Lower leg skin (tissue), 4 donors: ENCODE results near the gene P3H2. TPM values are rescaled to one million over a fixed set of nuclear protein-coding genes. Genes with fewer than 3 reads are reported as not detected.

Experiments used
- DNase-seq, 2 donors: peaks; one replicate each; pipeline ENCODE4 v3.0.0-alpha.2; 2019; ENCODE audit warnings: low spot score in 2 of 2
- H3K4me3 ChIP-seq: fragments of 200-600 bp; sonication (generic); 2 replicates; pipeline ENCODE4 v1.5.1; 2017; ENCODE audit warnings: mild to moderate bottlenecking, low read depth; ENCODE audit not compliant: poor library complexity, severe bottlenecking
- CTCF ChIP-seq, 3 donors: fragments of 450-650 bp; IDR thresholded peaks; one replicate each; pipeline ENCODE4 v1.5.1; 2016; ENCODE audit warnings: antibody characterized with exemption in 3 of 3, mild to moderate bottlenecking in 3 of 3, moderate library complexity in 2 of 3
- POLR2A ChIP-seq, 2 donors: fragments of 450-650 bp; IDR thresholded peaks; one replicate each; pipeline ENCODE4 v1.6.1; 2016 to 2017; ENCODE audit warnings: antibody characterized with exemption in 2 of 2, mild to moderate bottlenecking in 1 of 2, moderate library complexity in 1 of 2
- WGBS, 2 donors: methylation state at CpG; one replicate each; pipeline ENCODE4 v1.1.5; 2018; 5-methylcytosine and 5-hydroxymethylcytosine counted together
- intact Hi-C: fragments of 100-400 bp; cut with DNase I; formaldehyde crosslinking; loops from one replicate; pipeline ENCODE4 v1.15.0; 2023; ENCODE audit warnings: low total_unique reads
- total RNA-seq, 4 donors: library from RNA; depleted of rRNA; stranded (reverse); fragments of >200 nt; gene quantifications; one replicate each; pipeline ENCODE4 v1.1.0, GENCODE V29; 2016

The P3H2 gene
- total RNA-seq, 4 donors from 2014 or later, result 20.0 to 41.9 (median 35.6) TPM

GRCh38 chr3:189954733-189955665 lies 165.7 kb downstream of the P3H2 start:
- intact Hi-C loops, result no loop called here
- no peak for DNase-seq
- 50 to 68% methylated on average over 7 of the region's 7 CpGs for WGBS, 2 donors
- H3K4me3 ChIP-seq, result no peak overlapping the region
- TF ChIP-seq CTCF (IDR thresholded peaks at IDR 0.05), result no peak
- no peak for TF ChIP-seq POLR2A (IDR thresholded peaks at IDR 0.05)

DNA sequence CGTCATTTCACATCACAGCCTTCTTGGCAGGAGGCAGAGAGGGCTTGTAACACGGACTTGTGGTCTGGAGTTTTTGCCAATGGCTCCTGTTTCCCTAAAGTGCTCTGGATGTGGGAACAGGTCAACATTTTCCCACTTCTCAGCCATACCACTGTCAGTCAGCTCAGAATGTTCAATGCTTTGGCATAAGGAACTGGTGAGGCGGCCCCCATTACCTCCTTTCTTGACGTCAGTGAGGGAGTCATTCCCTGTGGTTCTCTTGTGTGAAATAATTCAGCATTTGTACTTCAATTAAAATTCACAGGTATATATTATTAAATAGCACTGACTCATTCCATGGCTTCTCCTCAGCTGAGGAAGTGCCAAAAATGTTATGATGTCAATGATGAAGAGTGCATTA lies 167.1 kb downstream of the P3H2 start:
- WGBS, 2 donors, result 35 to 43% methylated on average over 4 of the region's 4 CpGs
- no peak for DNase-seq
- intact Hi-C loops, result no loop called here
- TF ChIP-seq POLR2A (IDR thresholded peaks at IDR 0.05) (no peak), CTCF (IDR thresholded peaks at IDR 0.05) (no peak)
- no peak overlapping the region for H3K4me3 ChIP-seq

GRCh38 chr3:189952272-189952671 lies 168.4 kb downstream of the P3H2 start:
- DNase-seq, result no peak
- TF ChIP-seq CTCF (IDR thresholded peaks at IDR 0.05) (no peak), POLR2A (IDR thresholded peaks at IDR 0.05) (no peak)
- intact Hi-C loops, result no loop called here
- no peak overlapping the region for H3K4me3 ChIP-seq
- 86 to 91% methylated on average over 7 of the region's 7 CpGs for WGBS, 2 donors

DNA sequence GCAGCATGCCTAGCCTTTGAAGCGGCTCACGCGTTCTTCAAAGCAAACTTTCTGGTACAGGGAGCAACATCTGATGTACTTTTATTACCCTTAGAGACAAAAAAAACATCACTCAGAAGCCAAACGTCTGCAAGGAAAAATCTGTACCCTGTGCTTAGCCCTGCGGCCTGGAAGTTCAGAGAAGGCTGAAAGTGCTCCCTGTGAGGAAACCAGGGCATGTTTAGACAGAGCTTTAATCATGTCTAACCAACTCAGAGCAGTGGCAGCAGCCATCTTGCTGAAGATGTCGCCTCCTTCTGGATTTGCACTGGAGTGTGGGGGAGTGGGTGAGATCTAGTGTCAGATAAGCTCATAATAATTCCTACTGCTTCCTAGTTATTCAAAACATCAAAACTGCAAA lies 170.4 kb downstream of the P3H2 start:
- 34 to 38% methylated on average over 6 of the region's 6 CpGs for WGBS, 2 donors
- intact Hi-C loops, result no loop called here
- no peak for TF ChIP-seq CTCF (IDR thresholded peaks at IDR 0.05)
- no peak for TF ChIP-seq POLR2A (IDR thresholded peaks at IDR 0.05)
- DNase-seq, result no peak
- H3K4me3 ChIP-seq, result no peak overlapping the region

GRCh38 chr3:189949580-189949979 lies 171.1 kb downstream of the P3H2 start:
- DNase-seq, result no peak
- no peak overlapping the region for H3K4me3 ChIP-seq
- intact Hi-C loops, result no loop called here
- no peak for TF ChIP-seq POLR2A (IDR thresholded peaks at IDR 0.05)
- TF ChIP-seq CTCF (IDR thresholded peaks at IDR 0.05), result no peak
- 72% methylated on average over 4 of the region's 4 CpGs for WGBS, 2 donors

DNA sequence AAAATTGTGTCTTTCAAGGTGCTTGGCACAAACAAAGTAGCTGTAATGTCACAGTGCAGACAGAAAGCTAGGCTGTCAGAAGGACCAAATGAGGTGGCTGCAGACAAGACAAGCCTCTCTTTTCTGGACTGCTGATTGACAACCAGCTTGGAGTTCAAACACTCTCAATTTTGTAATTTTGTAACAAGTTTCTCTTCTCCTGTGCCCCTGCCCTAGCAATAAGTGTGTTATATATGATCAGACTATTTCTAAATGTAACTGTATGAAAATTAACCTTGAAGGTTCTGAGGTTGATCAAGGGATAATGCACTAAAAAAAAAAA lies 172.0 kb downstream of the P3H2 start:
- no peak for TF ChIP-seq CTCF (IDR thresholded peaks at IDR 0.05)
- TF ChIP-seq POLR2A (IDR thresholded peaks at IDR 0.05), result no peak
- no peak overlapping the region for H3K4me3 ChIP-seq
- no peak for DNase-seq
- intact Hi-C loops, result no loop called here
